ENCODE data around the gene C15orf62. TPM values are rescaled to one million over a fixed set of nuclear protein-coding genes. Genes with fewer than 3 reads are reported as not detected.

C15orf62 gene
- total RNA-seq (2014; rRNA removed; shearing (Covaris generic)) (not detected in 2 replicates), polyA plus RNA-seq (2016; fragmentation: Nextera tagmentation; extraction: Ambion mirVana) (0.11 and 0.28 TPM in 2 replicates)

- Histone ChIP-seq H3K4me3 (no peak within 1 kb of the TSS), H3K9me3 (ENCODE audit: low read depth) (no peaks in the 10 kb centered on the region), H3K27ac (no peak within 1 kb of the TSS), H3K4me2 (ENCODE audit: unreplicated experiment) (no peak within 1 kb of the TSS), H3K9me2 (ENCODE audit: insufficient read depth) (no peaks in the 10 kb centered on the region), H3K4me1 (ENCODE audit: insufficient read depth) (peaks cover 22% of the 10 kb centered on the region), H3K27me3 (replicated peaks; ENCODE audit: insufficient read depth) (no peaks in the 10 kb centered on the region), H2AFZ (no peak within 1 kb of the TSS), H3K79me2 (ENCODE audit: insufficient read depth) (no peaks in the 10 kb centered on the region), H3F3A (ENCODE audit: insufficient read depth) (peaks cover 19% of the 10 kb centered on the region), H3K36me3 (ENCODE audit: low read depth) (peaks cover 4% of the 10 kb centered on the region; the same call in 1 of the 2 replicates), H4K20me1 (ENCODE audit: insufficient read depth) (no peaks in the 10 kb centered on the region), H3K9ac (no peak within 1 kb of the TSS)
- WGBS, 2 experiments (ENCODE audit: low coverage in 1 of 2, low lambda C conversion rate in 2 of 2, missing lambda C conversion rate in 2 of 2) = 68 to 70% methylated on average over 25 to 28 of the region's 28 CpGs
- peak; percentile 33 for DNase-seq
- TF ChIP-seq EZH2 (IDR thresholded peaks at IDR 0.05; ENCODE audit: insufficient read depth, poor library complexity, severe bottlenecking) (no peak), EZH2phosphoT487 (IDR thresholded peaks at IDR 0.05; ENCODE audit: insufficient read depth, low read depth) (no peak)
- in situ Hi-C loops (cut with MboI) = no loop called here
Observed at GRCh38 chr15:40769274-40770146, at the start of gene C15orf62. Gene C15orf62, plus strand, starts transcription at chr15:40769980. Its CDS starts 516 bp downstream, at chr15:40770496.

DNA sequence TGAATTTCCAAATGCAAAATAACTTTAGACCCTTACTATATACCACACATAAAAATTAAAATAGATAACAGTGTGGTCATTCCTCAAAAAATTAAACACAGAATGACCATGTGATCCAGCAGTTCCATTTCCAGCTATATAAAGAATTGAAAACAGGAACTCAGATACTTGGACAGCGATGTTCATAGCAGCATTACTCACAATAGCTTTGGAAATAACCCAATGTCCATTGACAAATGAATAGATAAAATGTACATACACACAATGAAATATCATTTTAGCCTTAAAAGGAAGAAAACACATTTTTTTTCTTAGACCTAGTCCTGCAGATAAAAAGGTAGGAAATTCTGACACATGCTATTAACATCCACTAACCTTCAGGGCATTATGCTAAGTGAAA, 48.1 kb upstream of the C15orf62 start:
- Histone ChIP-seq H3K27ac (no peak overlapping the region), H3K4me1 (ENCODE audit: insufficient read depth) (0 out of 2 replicates have a peak, but pooled peaks cover 6% of the 10 kb centered on the region), H3F3A (ENCODE audit: insufficient read depth) (peaks cover 14% of the 10 kb centered on the region; the same call in 1 of the 2 replicates), H3K4me3 (no peak overlapping the region), H3K9ac (no peak overlapping the region), H3K9me2 (ENCODE audit: insufficient read depth) (no peaks in the 10 kb centered on the region), H3K4me2 (ENCODE audit: unreplicated experiment) (no peak overlapping the region), H2AFZ (no peak overlapping the region), H3K27me3 (replicated peaks; ENCODE audit: insufficient read depth) (no peaks in the 10 kb centered on the region), H3K36me3 (ENCODE audit: low read depth) (peaks cover 6% of the 10 kb centered on the region; the same call in 1 of the 2 replicates), H4K20me1 (ENCODE audit: insufficient read depth) (no peaks in the 10 kb centered on the region), H3K79me2 (ENCODE audit: insufficient read depth) (no peaks in the 10 kb centered on the region), H3K9me3 (ENCODE audit: low read depth) (no peaks in the 10 kb centered on the region)
- DNase-seq = no peak
- in situ Hi-C loops (cut with MboI) = no loop called here
- 96 to 100% methylated on average over 1 of the region's 1 CpG for WGBS, 2 experiments (ENCODE audit: low coverage in 1 of 2, low lambda C conversion rate in 2 of 2, missing lambda C conversion rate in 2 of 2)
- no peak for TF ChIP-seq EZH2 (IDR thresholded peaks at IDR 0.05; ENCODE audit: insufficient read depth, poor library complexity, severe bottlenecking)
- no peak for TF ChIP-seq EZH2phosphoT487 (IDR thresholded peaks at IDR 0.05; ENCODE audit: insufficient read depth, low read depth)

- WGBS, 2 experiments (ENCODE audit: low coverage in 1 of 2, low lambda C conversion rate in 2 of 2, missing lambda C conversion rate in 2 of 2) = 95% methylated on average over 4 of the region's 4 CpGs
- no peak for TF ChIP-seq EZH2phosphoT487 (IDR thresholded peaks at IDR 0.05; ENCODE audit: insufficient read depth, low read depth)
- no peak for TF ChIP-seq EZH2 (IDR thresholded peaks at IDR 0.05; ENCODE audit: insufficient read depth, poor library complexity, severe bottlenecking)
- in situ Hi-C loops (cut with MboI) = no loop called here
Observed at GRCh38 chr15:40722354-40722753, 47.4 kb upstream of the C15orf62 start.

DNA sequence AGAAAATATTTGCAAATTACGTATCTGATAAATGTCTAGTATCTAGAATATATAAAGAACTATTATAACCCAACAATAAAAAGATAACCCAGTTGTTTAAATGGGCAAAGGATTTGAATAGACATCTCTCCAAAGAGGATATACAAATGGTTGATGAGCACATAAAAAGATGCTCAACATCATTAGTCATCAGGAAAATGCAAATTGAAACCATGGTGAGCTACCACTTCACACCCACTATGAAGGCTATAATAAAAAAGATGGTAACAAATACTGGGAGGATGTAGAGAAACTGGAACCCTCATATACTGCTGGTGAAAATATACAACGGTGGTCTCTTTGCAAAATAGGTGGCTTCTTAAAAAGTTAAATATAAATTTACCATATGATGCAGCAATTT, 46.8 kb upstream of the C15orf62 start:
- Histone ChIP-seq H3K4me1 (ENCODE audit: insufficient read depth) (0 out of 2 replicates have a peak, but pooled peaks cover 6% of the 10 kb centered on the region), H3F3A (ENCODE audit: insufficient read depth) (peaks cover 14% of the 10 kb centered on the region; the same call in 1 of the 2 replicates), H3K4me3 (no peak overlapping the region), H4K20me1 (ENCODE audit: insufficient read depth) (no peaks in the 10 kb centered on the region), H3K27ac (no peak overlapping the region), H3K9ac (no peak overlapping the region), H2AFZ (no peak overlapping the region), H3K36me3 (ENCODE audit: low read depth) (peaks cover 6% of the 10 kb centered on the region; the same call in 1 of the 2 replicates), H3K27me3 (replicated peaks; ENCODE audit: insufficient read depth) (no peaks in the 10 kb centered on the region), H3K4me2 (ENCODE audit: unreplicated experiment) (no peak overlapping the region), H3K79me2 (ENCODE audit: insufficient read depth) (no peaks in the 10 kb centered on the region), H3K9me2 (ENCODE audit: insufficient read depth) (no peaks in the 10 kb centered on the region), H3K9me3 (ENCODE audit: low read depth) (no peaks in the 10 kb centered on the region)
- peak; percentile 39 for DNase-seq
- WGBS, 2 experiments (ENCODE audit: low coverage in 1 of 2, low lambda C conversion rate in 2 of 2, missing lambda C conversion rate in 2 of 2) = 92 to 95% methylated on average over 2 of the region's 2 CpGs
- in situ Hi-C loops (cut with MboI) = no loop called here
- TF ChIP-seq EZH2 (IDR thresholded peaks at IDR 0.05; ENCODE audit: insufficient read depth, poor library complexity, severe bottlenecking) (no peak), EZH2phosphoT487 (IDR thresholded peaks at IDR 0.05; ENCODE audit: insufficient read depth, low read depth) (no peak)

More at GRCh38 chr15:40722354-40722753, 47.4 kb upstream of the C15orf62 start:
- Histone ChIP-seq H3K36me3 (ENCODE audit: low read depth) (peaks cover 6% of the 10 kb centered on the region; the same call in 1 of the 2 replicates), H3K4me1 (ENCODE audit: insufficient read depth) (0 out of 2 replicates have a peak, but pooled peaks cover 6% of the 10 kb centered on the region), H3K4me2 (ENCODE audit: unreplicated experiment) (no peak overlapping the region), H3K9me3 (ENCODE audit: low read depth) (no peaks in the 10 kb centered on the region), H3K4me3 (no peak overlapping the region), H3K9me2 (ENCODE audit: insufficient read depth) (no peaks in the 10 kb centered on the region), H3K9ac (no peak overlapping the region), H3K27ac (no peak overlapping the region), H3K79me2 (ENCODE audit: insufficient read depth) (no peaks in the 10 kb centered on the region), H4K20me1 (ENCODE audit: insufficient read depth) (no peaks in the 10 kb centered on the region), H2AFZ (no peak overlapping the region), H3K27me3 (replicated peaks; ENCODE audit: insufficient read depth) (no peaks in the 10 kb centered on the region), H3F3A (ENCODE audit: insufficient read depth) (peaks cover 14% of the 10 kb centered on the region; the same call in 1 of the 2 replicates)
- no peak for DNase-seq
